Measurements from ENCODE around the gene STK4. TPM values are rescaled to one million over a fixed set of nuclear protein-coding genes. Genes with fewer than 3 reads are reported as not detected.

The STK4 gene
- total RNA-seq, 1 donor from 2014 or later, result 37.5 TPM

GRCh38 chr20:44950368-44950767 lies 15.9 kb upstream of the STK4 start:
- DNase-seq (ENCODE audit: low spot score in 2 of 2), result no peak
- FAIRE-seq, result no peak

DNA sequence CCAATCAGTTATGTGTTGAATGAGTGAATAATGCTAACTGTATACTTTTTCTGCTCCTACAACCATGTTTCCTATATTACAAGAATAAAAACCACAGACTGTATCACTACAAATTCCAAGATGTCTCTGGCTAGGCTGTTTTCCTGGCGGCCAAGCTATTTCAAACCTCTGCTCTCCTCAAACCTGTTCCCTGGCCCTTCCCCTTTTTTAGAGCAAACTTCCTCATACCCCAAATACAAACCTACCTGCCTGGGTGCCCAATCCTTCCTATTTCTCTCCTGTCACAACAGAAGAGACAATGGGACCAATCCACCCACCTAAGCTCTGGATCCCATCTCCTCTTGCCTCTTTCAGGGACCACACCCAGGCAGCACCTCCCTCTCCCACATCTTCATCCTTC lies 13.6 kb upstream of the STK4 start:
- DNase-seq (ENCODE audit: low spot score in 2 of 2) (no peak), FAIRE-seq (no peak)

- DNase-seq (ENCODE audit: low spot score in 2 of 2), result no peak
- FAIRE-seq, result no peak
These were observed 12.1 kb upstream of the STK4 start for GRCh38 chr20:44954211-44954610.

GRCh38 chr20:44955270-44955669 lies 11.0 kb upstream of the STK4 start:
- DNase-seq (ENCODE audit: low spot score in 2 of 2) (no peak), FAIRE-seq (no peak)

- no peak for FAIRE-seq
- DNase-seq (ENCODE audit: low spot score in 2 of 2), result no peak
These were observed 9.9 kb upstream of the STK4 start for GRCh38 chr20:44956410-44956809.

DNA sequence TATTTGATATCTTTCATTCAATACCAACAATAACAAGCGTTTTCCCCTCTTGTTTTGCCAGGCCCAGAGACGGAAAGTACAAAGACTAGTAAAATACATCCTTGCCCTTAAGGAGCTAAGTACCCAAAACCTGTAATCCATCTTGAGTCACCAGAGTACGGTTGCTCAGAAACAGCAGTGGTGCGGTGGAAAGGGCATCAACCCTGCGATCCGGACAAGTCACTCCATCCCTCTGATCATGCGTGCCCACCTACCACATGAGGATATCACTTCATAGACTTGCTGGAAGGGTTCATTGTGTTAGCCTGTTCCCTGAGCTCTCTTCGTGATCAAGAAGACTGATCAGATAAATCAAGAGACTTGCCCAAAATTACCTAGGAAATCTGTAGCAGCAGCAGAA lies 8.0 kb upstream of the STK4 start:
- FAIRE-seq (no peak), DNase-seq (ENCODE audit: low spot score in 2 of 2) (no peak)

DNA sequence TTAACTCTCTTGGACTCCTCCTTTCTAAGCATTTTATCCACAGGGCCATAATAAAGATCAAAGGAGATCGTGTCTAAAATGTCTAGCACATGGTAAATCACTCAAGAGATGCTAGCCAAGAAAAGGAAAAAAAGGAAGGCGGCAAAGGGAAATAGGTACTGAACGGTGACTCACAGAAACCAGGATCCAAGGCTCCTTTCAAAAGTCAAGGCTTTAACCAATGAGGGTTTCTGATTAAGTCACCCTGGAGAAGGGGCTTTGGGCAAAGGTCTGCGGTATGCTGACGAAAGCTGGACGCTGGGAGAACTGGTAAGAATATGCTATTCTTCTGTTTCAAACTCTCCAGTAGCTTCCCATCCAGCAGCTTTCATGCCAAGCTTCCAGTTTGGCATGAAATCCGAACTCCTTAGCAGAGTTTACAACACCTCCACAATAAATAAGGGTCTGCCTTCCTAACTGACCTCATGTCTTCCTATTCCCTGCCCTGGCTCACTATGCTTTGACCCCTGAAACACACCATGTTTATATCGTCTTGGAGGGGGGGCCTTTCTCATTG lies 7.2 kb upstream of the STK4 start:
- FAIRE-seq (no peak), DNase-seq (ENCODE audit: low spot score in 2 of 2) (peak in 1 of 2 donors; percentile 20)

GRCh38 chr20:44959638-44960102 lies 6.6 kb upstream of the STK4 start:
- FAIRE-seq (no peak), DNase-seq (ENCODE audit: low spot score in 2 of 2) (peak; percentile 37 to 44)

- no peak for FAIRE-seq
- peak; percentile 94 to 95 for DNase-seq (ENCODE audit: low spot score in 2 of 2)
These were observed 6.0 kb upstream of the STK4 start, which contains the start of gene TOMM34 for GRCh38 chr20:44960103-44960852. TSS of gene TOMM34 (minus strand) at chr20:44960397. CDS start at chr20:44960333, 64 bp downstream.

- DNase-seq (ENCODE audit: low spot score in 2 of 2) (no peak), FAIRE-seq (no peak)
These were observed 5.1 kb upstream of the STK4 start for GRCh38 chr20:44961011-44961869.

- no peak for FAIRE-seq
- no peak for DNase-seq (ENCODE audit: low spot score in 2 of 2)
These were observed 4.4 kb upstream of the STK4 start for GRCh38 chr20:44961870-44962267.

GRCh38 chr20:44962483-44962882 lies 3.8 kb upstream of the STK4 start:
- FAIRE-seq (no peak), DNase-seq (ENCODE audit: low spot score in 2 of 2) (no peak)

GRCh38 chr20:44963325-44964215 lies 2.7 kb upstream of the STK4 start:
- no peak for DNase-seq (ENCODE audit: low spot score in 2 of 2)
- no peak for FAIRE-seq

DNA sequence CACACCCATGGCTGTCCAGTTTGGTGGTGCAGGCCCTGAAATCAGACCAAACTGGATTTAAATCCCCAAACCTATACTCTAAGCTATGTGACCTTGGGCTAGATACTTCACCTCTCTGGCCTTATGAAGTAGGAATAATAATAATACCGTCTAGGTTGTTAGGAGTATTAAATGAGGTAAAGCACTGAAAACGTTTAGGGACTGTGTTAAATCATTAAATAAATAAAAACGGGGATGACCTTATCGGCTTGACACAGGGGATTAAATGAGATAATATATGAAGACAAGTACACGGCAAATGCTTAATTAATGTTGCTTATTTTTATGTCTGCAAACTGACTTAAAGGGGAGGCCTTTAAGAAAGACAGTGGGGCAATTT lies 672 bp upstream of the STK4 start:
- DNase-seq (ENCODE audit: low spot score in 2 of 2), result no peak
- FAIRE-seq, result no peak

DNA sequence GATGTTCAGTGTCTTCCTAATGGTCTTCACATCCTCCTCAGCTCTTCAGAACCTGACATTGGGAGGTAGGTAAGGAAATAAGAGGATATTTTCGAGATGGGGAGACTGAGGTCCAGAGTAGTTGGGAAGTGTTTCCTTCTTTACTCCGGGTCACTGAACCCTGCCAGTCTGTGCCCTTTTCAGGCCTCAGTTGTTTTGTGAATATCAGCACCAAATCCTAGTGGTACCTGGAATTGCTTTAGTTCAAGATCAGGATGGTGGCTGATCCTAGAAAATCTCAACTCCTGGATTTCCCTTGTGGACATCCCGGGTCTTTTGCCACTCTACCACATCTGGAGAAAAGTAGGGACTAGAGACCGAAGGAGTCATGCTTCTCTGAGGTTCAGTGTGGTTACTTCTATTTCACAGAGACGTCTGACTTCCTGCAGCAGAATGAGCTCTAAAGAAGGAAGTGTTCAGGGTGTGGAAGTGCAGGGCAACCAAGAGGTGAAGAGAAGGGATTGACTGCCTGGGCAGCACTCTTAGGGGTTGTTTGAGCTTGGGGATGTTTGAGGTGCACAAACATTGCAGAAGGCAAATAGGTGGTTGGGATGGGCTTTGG lies 995 bp downstream of the STK4 start:
- FAIRE-seq (no peak), DNase-seq (ENCODE audit: low spot score in 2 of 2) (no peak)

- no peak for FAIRE-seq
- DNase-seq (ENCODE audit: low spot score in 2 of 2), result no peak
These were observed 3.1 kb downstream of the STK4 start for GRCh38 chr20:44969300-44969894.

GRCh38 chr20:44970243-44970757 lies 4.0 kb downstream of the STK4 start:
- FAIRE-seq (no peak), DNase-seq (ENCODE audit: low spot score in 2 of 2) (no peak)

DNA sequence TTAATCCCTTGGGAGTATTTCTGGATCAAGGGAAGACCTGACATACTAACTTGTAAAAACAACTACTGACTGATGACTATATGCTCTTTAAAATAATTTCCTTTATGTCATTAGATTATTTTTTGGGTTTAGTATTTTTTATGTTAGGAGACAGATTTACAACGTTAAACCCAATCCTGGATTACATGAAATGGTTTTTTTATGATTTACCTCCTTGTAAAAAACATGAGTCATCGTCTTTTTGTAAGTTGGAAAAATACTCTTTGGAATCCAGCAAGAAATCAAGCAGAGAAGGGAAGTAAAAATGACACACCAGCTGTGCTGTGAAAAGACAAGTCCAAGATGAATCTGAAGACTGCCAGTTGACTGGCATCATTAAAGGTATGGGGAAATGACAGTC lies 6.7 kb downstream of the STK4 start:
- DNase-seq (ENCODE audit: low spot score in 2 of 2) (no peak), FAIRE-seq (no peak)

DNA sequence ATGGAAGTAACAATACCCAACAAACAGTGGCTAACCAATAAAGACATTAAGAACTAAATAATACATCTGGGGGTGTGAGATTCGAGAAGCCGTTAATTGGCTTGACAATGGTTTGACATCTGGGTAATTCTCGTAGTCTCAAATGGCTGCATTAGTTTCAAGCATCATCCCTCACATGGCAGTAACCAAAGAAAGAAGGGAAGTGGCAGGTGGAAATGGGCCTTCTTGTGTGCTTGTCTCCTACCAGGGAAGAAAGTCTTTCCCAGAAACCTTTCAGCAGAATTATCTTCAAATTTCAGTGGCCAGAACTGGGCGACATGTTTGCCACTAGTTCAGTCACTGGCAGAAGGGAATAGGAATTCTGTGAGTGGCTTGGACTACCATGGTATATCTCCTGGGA lies 10.4 kb downstream of the STK4 start:
- FAIRE-seq (no peak), DNase-seq (ENCODE audit: low spot score in 2 of 2) (no peak)

Data from frontal cortex (tissue), 4 donors.